RWPE2 (cell line): ENCODE measurements around the gene KEL.

Source experiments
- ATAC-seq: fragments of 200-7000 bp; cut with Tn5 transposase; 3 replicates; pipeline ENCODE4 v1.9.1; 2021; ENCODE audit warnings: low read depth
- DNase-seq: peaks from one replicate; pipeline ENCODE4 v3.0.0-alpha.2; 2020; ENCODE audit warnings: low spot score
- H3K27ac ChIP-seq: fragments of 450-650 bp; 2 replicates; pipeline ENCODE4 v1.5.1; 2017; ENCODE audit warnings: mild to moderate bottlenecking; ENCODE audit not compliant: poor library complexity, severe bottlenecking
- H3K27me3 ChIP-seq: fragments of 250-450 bp; sonication (Bioruptor Pico); 2 replicates; pipeline ENCODE4 v1.5.1; 2021; ENCODE audit warnings: mild to moderate bottlenecking, moderate library complexity; ENCODE audit not compliant: insufficient read depth, poor library complexity, severe bottlenecking
- H3K36me3 ChIP-seq: fragments of 250-450 bp; sonication (Bioruptor Pico); 2 replicates; pipeline ENCODE4 v1.5.1; 2020; ENCODE audit warnings: low read depth, mild to moderate bottlenecking, moderate library complexity
- H3K4me1 ChIP-seq: fragments of 250-450 bp; sonication (Bioruptor Pico); 2 replicates; pipeline ENCODE4 v1.5.1; 2021; ENCODE audit warnings: mild to moderate bottlenecking, moderate library complexity; ENCODE audit not compliant: insufficient read depth, poor library complexity, severe bottlenecking
- H3K4me3 ChIP-seq: fragments of 250-450 bp; sonication (Bioruptor Pico); 2 replicates; pipeline ENCODE4 v1.5.1; 2021; ENCODE audit warnings: mild to moderate bottlenecking, moderate library complexity; ENCODE audit not compliant: severe bottlenecking
- H3K9me3 ChIP-seq: fragments of 250-450 bp; sonication (Bioruptor Pico); 2 replicates; pipeline ENCODE4 v1.5.1; 2021; ENCODE audit warnings: mild to moderate bottlenecking, moderate library complexity; ENCODE audit not compliant: severe bottlenecking
- TF ChIP-seq, protein P1 (sequence below): fragments of 450-650 bp; IDR thresholded peaks from one replicate; pipeline ENCODE4 v1.5.1; 2017; ENCODE audit warnings: mild to moderate bottlenecking, moderate library complexity; ENCODE audit not compliant: poor library complexity, severe bottlenecking

KEL gene

DNA sequence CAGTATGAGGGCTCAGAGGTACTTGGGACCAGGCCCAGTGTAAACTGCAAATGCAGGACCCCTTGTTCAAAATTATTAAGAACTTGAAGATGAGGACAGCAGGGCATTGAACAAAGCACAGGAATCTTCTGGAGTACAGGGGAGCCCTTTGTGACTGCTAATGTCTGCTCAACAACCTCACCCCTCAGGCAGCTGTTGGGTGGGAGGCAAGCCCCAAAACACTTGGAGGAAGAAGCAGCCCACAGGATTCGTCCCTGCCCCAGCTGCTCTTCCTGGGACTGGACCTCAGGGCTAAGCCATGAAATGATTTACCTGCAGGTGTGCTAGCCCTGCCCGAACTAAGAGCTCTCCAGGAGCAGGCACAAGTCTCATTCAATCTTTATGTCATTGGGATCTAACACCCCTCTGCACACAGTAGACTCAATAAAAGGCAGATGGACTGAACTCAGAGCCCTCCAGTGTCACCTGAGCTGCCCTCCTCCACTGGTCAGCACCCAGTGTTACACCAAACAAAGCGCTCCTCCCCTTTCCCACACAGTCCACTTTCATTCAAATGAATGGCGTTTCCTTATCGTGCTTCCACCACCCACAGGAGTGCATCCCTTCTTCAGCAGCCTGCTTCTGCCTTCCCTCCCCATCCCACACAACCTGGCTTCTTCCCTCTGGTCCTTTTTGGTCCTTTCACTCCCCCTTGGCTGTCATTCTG lies 29.6 kb downstream of the KEL start:
- Histone ChIP-seq H3K27ac (no peak overlapping the region), H3K27me3 (no peaks in the 10 kb centered on the region), H3K36me3 (no peaks in the 10 kb centered on the region), H3K4me3 (no peak overlapping the region), H3K9me3 (no peaks in the 10 kb centered on the region), H3K4me1 (no peaks in the 10 kb centered on the region)
- TF ChIP-seq, protein P1, sequence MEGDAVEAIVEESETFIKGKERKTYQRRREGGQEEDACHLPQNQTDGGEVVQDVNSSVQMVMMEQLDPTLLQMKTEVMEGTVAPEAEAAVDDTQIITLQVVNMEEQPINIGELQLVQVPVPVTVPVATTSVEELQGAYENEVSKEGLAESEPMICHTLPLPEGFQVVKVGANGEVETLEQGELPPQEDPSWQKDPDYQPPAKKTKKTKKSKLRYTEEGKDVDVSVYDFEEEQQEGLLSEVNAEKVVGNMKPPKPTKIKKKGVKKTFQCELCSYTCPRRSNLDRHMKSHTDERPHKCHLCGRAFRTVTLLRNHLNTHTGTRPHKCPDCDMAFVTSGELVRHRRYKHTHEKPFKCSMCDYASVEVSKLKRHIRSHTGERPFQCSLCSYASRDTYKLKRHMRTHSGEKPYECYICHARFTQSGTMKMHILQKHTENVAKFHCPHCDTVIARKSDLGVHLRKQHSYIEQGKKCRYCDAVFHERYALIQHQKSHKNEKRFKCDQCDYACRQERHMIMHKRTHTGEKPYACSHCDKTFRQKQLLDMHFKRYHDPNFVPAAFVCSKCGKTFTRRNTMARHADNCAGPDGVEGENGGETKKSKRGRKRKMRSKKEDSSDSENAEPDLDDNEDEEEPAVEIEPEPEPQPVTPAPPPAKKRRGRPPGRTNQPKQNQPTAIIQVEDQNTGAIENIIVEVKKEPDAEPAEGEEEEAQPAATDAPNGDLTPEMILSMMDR: no peak
- ATAC-seq (no peak), DNase-seq (no peak)

DNA sequence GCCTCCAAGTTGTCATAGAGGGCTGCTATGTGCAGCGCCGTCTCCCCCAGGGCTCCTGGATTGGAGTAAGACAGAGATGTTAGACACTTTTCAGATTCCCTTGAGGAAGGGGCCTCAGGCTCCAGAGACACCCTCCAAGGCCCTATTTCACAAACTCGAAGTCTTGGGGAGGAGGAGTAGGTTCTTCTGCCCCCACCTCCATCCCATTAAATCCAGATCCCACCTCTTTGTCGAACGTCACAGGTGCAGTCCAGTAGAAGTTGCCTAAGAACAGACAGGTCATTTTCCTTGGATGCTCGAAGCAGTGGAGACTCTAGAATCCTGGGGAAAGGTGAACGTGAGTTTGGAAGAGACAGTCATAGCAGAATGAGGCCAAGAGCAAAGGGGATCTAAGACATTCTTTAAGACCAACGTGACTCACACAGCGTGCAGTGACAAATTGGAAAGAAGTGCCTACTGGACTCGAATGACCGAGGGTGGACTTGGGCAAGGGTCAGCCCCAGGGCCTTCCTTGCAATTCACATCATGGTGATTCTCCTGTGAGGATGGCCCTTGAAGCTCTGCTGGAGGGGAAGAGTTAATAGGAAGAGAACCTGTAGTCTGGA lies 31.9 kb downstream of the KEL start:
- TF ChIP-seq, protein P1: no peak
- Histone ChIP-seq H3K27ac (no peak overlapping the region), H3K4me1 (no peaks in the 10 kb centered on the region), H3K27me3 (no peaks in the 10 kb centered on the region), H3K36me3 (no peaks in the 10 kb centered on the region), H3K9me3 (no peaks in the 10 kb centered on the region), H3K4me3 (no peak overlapping the region)
- ATAC-seq (no peak), DNase-seq (no peak)

DNA sequence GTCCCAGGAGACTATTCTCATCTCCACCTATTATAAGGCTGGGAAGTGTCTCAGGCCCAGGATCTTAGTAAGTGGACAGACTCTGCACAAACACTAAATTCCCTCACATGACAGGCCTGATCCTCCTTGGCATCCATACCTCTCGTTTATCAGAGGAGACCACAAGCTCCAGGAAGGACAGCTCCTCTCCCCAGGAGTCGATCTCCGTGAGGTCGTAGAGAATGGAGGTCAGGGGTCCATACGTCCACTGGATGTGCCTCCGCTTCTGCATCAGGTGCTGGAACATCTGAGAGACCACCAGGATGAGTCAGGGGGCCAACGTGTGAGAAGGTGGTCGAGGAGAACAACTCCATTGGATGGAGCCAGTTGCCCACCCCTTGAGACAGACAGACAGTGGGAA lies 34.2 kb downstream of the KEL start:
- ATAC-seq (no peak), DNase-seq (no peak)
- no peaks in the 10 kb centered on the region for H3K36me3 ChIP-seq
- no peak overlapping the region for H3K4me3 ChIP-seq
- TF ChIP-seq, protein P1: no peak
- H3K27ac ChIP-seq: no peak overlapping the region
- no peaks in the 10 kb centered on the region for H3K27me3 ChIP-seq
- no peaks in the 10 kb centered on the region for H3K4me1 ChIP-seq
- no peaks in the 10 kb centered on the region for H3K9me3 ChIP-seq

DNA sequence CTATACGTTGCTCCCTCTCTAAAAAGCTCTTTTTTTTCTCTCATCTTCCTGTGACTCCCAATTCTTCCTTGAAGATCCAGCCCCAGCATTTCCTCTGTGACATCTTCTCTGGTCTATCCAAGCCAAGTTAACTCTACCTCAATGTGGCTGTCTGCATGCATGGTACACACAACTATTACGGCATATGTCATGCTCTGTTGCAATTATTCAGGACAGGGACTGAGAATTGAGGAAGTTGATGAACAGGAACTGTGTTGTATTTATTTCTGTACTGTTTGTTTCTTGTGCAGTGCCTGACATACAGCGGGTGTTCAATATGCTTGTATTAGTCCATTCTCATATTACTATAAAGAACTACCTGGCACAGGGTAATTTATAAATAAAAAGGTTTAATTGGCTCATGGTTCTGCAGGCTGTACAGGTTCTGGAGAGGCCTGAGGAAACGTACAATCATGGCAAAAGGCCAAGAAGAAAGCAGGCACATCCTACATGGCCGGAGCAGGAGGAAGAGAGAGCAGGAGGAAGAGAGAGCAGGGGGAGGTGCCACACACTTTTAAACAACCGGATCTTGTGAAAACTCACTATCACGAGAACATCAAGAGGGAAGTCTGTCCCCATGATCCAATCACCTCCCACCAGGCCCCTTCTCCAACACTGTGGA lies 34.9 kb downstream of the KEL start:
- H3K9me3 ChIP-seq: no peaks in the 10 kb centered on the region
- no peak for DNase-seq
- H3K27me3 ChIP-seq: no peaks in the 10 kb centered on the region
- no peaks in the 10 kb centered on the region for H3K36me3 ChIP-seq
- H3K4me1 ChIP-seq: no peaks in the 10 kb centered on the region
- no peak for ATAC-seq
- TF ChIP-seq, protein P1: no peak
- H3K4me3 ChIP-seq: no peak overlapping the region
- H3K27ac ChIP-seq: no peak overlapping the region
